Natural killer cell (primary cell): ENCODE data around the gene GARIN5A. TPM values are rescaled to one million over a fixed set of nuclear protein-coding genes. Genes with fewer than 3 reads are reported as not detected.

Experiments used
- ATAC-seq, 3 donors: fragments of 150-1000 bp in 2 of 3; fragments of 200-7000 bp in 1 of 3; cut with Tn5 transposase; 1 replicate in 1 of 3; 2 replicates in 2 of 3; pipeline ENCODE4 v1.10.0; 2021; ENCODE audit warnings: mild to moderate bottlenecking in 2 of 3, moderate library complexity in 2 of 3
- DNase-seq, 2 donors: peaks; one replicate each; pipeline versions ENCODE4 v3.0.0 to v3.0.0-alpha.2; 2013 to 2021; ENCODE audit warnings: mixed read lengths in 1 of 2
- H3K27ac ChIP-seq: one replicate; pipeline ENCODE4 v1.5.1; 2013; ENCODE audit warnings: mild to moderate bottlenecking, low read length
- H3K27me3 ChIP-seq: one replicate; pipeline ENCODE4 v1.6.1; 2013; ENCODE audit warnings: low read length; ENCODE audit not compliant: control insufficient read depth, insufficient read depth
- H3K36me3 ChIP-seq: one replicate; pipeline ENCODE4 v1.6.1; 2013; ENCODE audit warnings: low read length; ENCODE audit not compliant: control insufficient read depth, insufficient read depth
- H3K4me1 ChIP-seq: one replicate; pipeline ENCODE4 v1.6.1; 2013; ENCODE audit warnings: low read length; ENCODE audit not compliant: control insufficient read depth, insufficient read depth
- H3K4me3 ChIP-seq: one replicate; pipeline ENCODE4 v1.5.1; 2013; ENCODE audit warnings: low read length
- H3K9me3 ChIP-seq: one replicate; pipeline ENCODE4 v1.6.1; 2013; ENCODE audit warnings: low read length; ENCODE audit not compliant: control insufficient read depth, insufficient read depth
- H3K27ac Mint-ChIP-seq, 2 donors: one replicate each; pipeline ENCODE4 v1.8.0; 2022; ENCODE audit warnings: mild to moderate bottlenecking in 2 of 2, mixed read lengths in 2 of 2, moderate library complexity in 1 of 2
- H3K27me3 Mint-ChIP-seq, 2 donors: one replicate each; pipeline ENCODE4 v1.8.0; 2022; ENCODE audit warnings: low read depth in 2 of 2, mixed read lengths in 2 of 2
- H3K36me3 Mint-ChIP-seq: one replicate; pipeline ENCODE4 v1.8.0; 2022; ENCODE audit warnings: mixed read lengths
- H3K4me1 Mint-ChIP-seq, 2 donors: one replicate each; pipeline ENCODE4 v1.8.0; 2022; ENCODE audit warnings: mixed read lengths in 2 of 2
- H3K4me3 Mint-ChIP-seq: one replicate; pipeline ENCODE4 v1.8.0; 2022; ENCODE audit warnings: mild to moderate bottlenecking, moderate library complexity, mixed read lengths
- H3K9me3 Mint-ChIP-seq, 2 donors: one replicate each; pipeline ENCODE4 v1.8.0; 2022; ENCODE audit warnings: mixed read lengths in 2 of 2
- WGBS: methylation state at CpG from one replicate; pipeline ENCODE4 v1.1.7; 2013; ENCODE audit warnings: missing lambda C conversion rate; ENCODE audit not compliant: insufficient coverage; 5-methylcytosine and 5-hydroxymethylcytosine counted together
- intact Hi-C: fragments of 100-400 bp; cut with micrococcal nuclease; formaldehyde crosslinking; loops from one replicate; pipeline ENCODE4 v1.14.2; 2022
- total RNA-seq, 4 donors: library from RNA; stranded (reverse); fragments of 120-200 nt in 1 of 4; gene quantifications; one replicate each; pipeline versions ENCODE4 v1.2.3 to v1.2.4, GENCODE V29; 2013 to 2022
- TF ChIP-seq, protein P1 (sequence below): fragments of 200-600 bp; IDR thresholded peaks from one replicate; pipeline ENCODE4 v1.8.0; 2022; ENCODE audit warnings: antibody characterized with exemption

The GARIN5A gene
- total RNA-seq, 3 donors from 2014 or later (not counting 1 experiment from before 2014, with no cell fraction given), result 0.59 TPM; not detected in 2

DNA sequence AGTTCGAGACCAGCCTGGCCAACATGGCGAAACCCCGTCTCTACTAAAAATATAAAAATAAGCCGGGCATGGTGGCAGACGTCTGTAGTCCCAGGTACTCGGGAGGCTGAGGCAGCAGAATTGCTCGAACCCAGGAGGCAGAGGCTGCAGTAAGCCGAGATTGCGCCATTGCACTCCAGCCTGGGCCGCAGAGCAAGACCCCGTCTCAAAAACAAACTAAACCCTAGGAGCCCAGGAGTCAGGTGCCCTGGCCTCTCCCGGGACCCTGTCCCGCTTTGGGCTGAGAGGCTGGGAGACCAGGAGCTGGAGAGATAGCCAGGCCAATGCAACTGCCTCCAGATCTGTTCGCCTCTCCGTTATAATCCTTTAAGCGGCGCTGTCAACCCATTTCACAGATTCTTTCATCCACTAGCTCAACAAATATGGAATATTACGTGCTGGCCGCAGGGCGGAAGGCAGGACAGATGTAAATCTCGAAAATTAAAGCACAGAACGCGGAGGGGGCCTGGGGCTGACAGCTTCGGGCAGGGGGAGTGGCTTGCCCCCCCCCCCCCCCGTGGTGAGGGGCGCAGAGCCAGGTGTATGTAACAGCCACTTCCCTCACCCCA lies 49.2 kb downstream of the GARIN5A start:
- TF ChIP-seq, protein P1, sequence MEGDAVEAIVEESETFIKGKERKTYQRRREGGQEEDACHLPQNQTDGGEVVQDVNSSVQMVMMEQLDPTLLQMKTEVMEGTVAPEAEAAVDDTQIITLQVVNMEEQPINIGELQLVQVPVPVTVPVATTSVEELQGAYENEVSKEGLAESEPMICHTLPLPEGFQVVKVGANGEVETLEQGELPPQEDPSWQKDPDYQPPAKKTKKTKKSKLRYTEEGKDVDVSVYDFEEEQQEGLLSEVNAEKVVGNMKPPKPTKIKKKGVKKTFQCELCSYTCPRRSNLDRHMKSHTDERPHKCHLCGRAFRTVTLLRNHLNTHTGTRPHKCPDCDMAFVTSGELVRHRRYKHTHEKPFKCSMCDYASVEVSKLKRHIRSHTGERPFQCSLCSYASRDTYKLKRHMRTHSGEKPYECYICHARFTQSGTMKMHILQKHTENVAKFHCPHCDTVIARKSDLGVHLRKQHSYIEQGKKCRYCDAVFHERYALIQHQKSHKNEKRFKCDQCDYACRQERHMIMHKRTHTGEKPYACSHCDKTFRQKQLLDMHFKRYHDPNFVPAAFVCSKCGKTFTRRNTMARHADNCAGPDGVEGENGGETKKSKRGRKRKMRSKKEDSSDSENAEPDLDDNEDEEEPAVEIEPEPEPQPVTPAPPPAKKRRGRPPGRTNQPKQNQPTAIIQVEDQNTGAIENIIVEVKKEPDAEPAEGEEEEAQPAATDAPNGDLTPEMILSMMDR, result no peak
- no peak overlapping the region for H3K27ac Mint-ChIP-seq
- H3K27me3 Mint-ChIP-seq, result peaks cover 0 to 11% of the 10 kb centered on the region in 2 donors
- Histone ChIP-seq H3K9me3 (no peaks in the 10 kb centered on the region), H3K27ac (peak overlapping the region; percentile 71), H3K4me1 (peaks cover 31% of the 10 kb centered on the region), H3K27me3 (peaks cover 5% of the 10 kb centered on the region), H3K4me3 (no peak overlapping the region), H3K36me3 (no peaks in the 10 kb centered on the region)
- no peaks in the 10 kb centered on the region for H3K36me3 Mint-ChIP-seq
- H3K4me3 Mint-ChIP-seq, result no peak overlapping the region
- intact Hi-C loops, result no loop called here
- 85% methylated on average over 24 of the region's 26 CpGs for WGBS
- ATAC-seq, result no peak
- H3K4me1 Mint-ChIP-seq, result peaks cover 9 to 16% of the 10 kb centered on the region in 2 donors
- DNase-seq, result no peak
- H3K9me3 Mint-ChIP-seq, result no peaks in the 10 kb centered on the region

DNA sequence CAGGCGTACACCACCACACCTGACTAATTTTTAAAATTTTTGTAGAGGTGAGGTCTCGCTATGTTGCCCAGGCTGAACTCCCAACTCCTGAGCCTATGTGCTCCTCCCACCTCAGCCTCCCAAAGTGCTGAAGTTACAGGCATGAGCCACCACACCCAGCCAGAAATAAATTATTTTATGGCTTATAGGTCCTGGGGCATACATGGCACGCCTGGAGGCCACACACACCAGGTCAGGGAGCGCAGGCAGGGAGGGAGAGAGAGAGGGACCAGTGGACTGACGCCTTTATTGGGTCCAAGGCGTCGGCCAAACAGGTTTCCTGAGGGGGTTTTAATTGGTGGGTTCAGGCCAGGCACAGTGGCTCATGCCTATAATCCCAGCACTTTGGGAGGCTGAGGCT lies 51.1 kb downstream of the GARIN5A start:
- no peak overlapping the region for H3K4me3 ChIP-seq
- no peak for ATAC-seq
- 81% methylated on average over 7 of the region's 7 CpGs for WGBS
- H3K27ac ChIP-seq, result no peak overlapping the region
- H3K9me3 ChIP-seq, result no peaks in the 10 kb centered on the region
- no peaks in the 10 kb centered on the region for H3K36me3 ChIP-seq
- H3K4me1 ChIP-seq, result peaks cover 22% of the 10 kb centered on the region
- peaks cover 0 to under 1% of the 10 kb centered on the region in 2 donors for H3K4me1 Mint-ChIP-seq
- H3K27me3 Mint-ChIP-seq, result peaks cover 3 to 7% of the 10 kb centered on the region in 2 donors
- TF ChIP-seq, protein P1, result no peak
- intact Hi-C loops, result no loop called here
- DNase-seq, result no peak
- H3K9me3 Mint-ChIP-seq, result no peaks in the 10 kb centered on the region
- no peaks in the 10 kb centered on the region for H3K36me3 Mint-ChIP-seq
- H3K27me3 ChIP-seq, result peaks cover 5% of the 10 kb centered on the region
- no peak overlapping the region for H3K27ac Mint-ChIP-seq
- H3K4me3 Mint-ChIP-seq, result no peak overlapping the region

DNA sequence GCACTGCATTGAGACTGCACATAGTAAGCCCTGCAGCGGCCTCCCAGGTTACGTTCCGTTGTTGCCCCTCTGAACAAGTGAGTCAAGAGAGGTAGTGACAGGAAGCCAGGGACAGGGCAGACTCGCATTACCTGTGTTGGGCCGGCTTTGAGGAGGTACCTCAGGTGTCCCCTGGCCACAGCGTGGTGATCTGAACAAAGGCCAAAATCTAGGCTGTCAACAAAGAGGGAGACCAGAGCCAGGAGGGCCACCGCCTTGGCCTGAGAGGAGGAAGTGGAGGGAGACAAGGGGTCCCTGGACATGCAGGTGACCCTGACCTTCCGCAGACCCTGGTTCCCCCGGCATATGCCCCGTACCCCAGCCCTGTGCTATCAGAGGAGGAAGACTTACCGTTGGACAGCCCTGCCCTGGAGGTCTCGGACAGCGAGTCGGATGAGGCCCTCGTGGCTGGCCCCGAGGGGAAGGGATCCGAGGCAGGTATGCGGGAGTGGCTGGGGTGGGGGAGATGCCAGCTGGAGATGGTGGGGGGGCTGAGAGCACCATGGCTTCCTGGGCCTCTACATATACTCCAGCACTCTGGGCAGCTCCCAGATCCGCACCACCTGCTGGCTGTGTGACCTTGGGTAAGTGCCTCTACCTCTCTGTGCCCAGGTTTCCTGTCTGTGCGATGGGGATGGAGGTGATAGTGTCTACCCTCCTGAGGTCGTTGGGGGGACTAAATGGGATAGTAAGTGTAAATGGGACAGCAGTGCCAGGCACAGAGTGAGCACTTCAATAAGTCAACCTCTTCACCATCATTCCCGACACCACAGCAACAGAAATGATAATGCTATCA lies 53.2 kb downstream of the GARIN5A start:
- Histone ChIP-seq H3K36me3 (no peaks in the 10 kb centered on the region), H3K4me3 (no peak overlapping the region), H3K27me3 (peaks cover 9% of the 10 kb centered on the region), H3K27ac (no peak overlapping the region), H3K9me3 (no peaks in the 10 kb centered on the region), H3K4me1 (peaks cover 32% of the 10 kb centered on the region)
- H3K4me1 Mint-ChIP-seq, result peaks cover 12 to 19% of the 10 kb centered on the region in 2 donors
- H3K4me3 Mint-ChIP-seq, result no peak overlapping the region
- H3K27ac Mint-ChIP-seq, result no peak overlapping the region
- H3K36me3 Mint-ChIP-seq, result no peaks in the 10 kb centered on the region
- H3K9me3 Mint-ChIP-seq, result no peaks in the 10 kb centered on the region
- 95% methylated on average over 21 of the region's 22 CpGs for WGBS
- ATAC-seq (no peak), DNase-seq (no peak)
- intact Hi-C loops, result no loop called here
- TF ChIP-seq, protein P1, result no peak
- H3K27me3 Mint-ChIP-seq, result peaks cover 20 to 27% of the 10 kb centered on the region in 2 donors
